Glomerular endothelial cell (primary cell): ENCODE data around the gene PTBP2. TPM values are rescaled to one million over a fixed set of nuclear protein-coding genes. Genes with fewer than 3 reads are reported as not detected.
A peak's percentile ranks its signal among the peaks of the same experiment; 100 is the strongest.
"Not testable (repeated sequence)": the region's sequence is repeated elsewhere in the genome, so short reads cannot be mapped to it uniquely, and the experiment has no call there.

Experiments used
- DNase-seq: peaks from one replicate; pipeline ENCODE4 v3.0.0-alpha.2; 2011; ENCODE audit warnings: low read depth, low spot score; ENCODE audit errors: extremely low read depth
- total RNA-seq: library from RNA; depleted of rRNA; stranded (reverse); fragments of >200 nt; gene quantifications from 2 replicates; pipeline ENCODE4 v1.2.3, GENCODE V29; 2015

Gene PTBP2
- total RNA-seq, 1 donor from 2014 or later: 12.5 TPM

DNA sequence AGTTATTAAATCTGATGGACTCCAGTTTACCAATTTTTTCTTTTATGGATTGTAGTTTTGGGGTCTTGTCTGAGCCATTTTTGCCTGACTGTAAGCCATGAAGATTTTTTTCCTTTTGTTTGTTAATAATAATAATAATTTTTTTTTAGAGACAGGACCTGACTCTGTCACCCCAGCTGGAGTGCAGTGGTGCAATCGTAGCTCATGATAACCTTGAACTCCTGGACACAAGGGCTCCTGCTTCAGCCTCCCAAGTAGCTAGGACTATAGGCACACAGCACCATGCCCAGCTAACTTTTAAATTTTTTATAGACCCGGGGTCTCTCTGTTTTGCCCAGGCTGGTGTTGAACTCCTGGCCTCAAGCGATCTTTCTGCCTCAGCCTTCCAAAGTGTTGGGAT lies 6.3 kb downstream of the PTBP2 start:
- DNase-seq: no peak

DNA sequence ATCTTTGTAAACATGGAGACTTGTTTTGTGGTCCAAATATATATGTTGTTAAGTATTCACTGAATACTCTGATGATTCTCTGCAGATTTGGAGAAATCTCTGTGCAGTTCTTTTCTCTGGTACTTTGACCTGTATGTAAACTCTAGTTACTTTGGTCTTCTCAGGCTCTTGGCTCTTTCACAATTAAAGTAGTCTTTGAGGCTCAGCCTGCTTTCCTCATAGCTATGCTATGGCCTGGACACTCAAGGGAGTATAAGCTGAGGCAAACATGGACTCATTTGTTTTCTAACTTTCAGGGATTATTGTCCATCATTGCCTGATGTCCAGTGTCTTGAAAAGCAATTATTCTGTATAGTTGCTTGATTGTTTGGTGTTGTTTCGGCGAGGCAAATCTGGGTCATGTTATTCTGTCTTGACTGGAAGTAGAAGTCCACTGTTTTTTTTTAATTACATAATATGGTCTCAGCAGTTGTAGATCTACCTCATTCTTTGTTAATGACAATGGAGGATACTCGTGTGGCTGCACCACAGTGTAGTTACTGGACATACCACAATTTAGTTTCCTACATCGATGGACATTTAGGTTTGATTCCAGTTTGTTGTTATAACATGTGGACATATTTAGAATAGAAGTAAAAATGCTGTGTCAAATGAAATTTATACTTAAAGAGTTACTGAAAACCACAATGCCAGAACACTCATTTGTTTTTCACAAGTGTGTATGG lies 9.2 kb downstream of the PTBP2 start:
- no peak for DNase-seq

- DNase-seq: no peak
These were observed 19.8 kb downstream of the PTBP2 start for GRCh38 chr1:96741335-96741734.

- DNase-seq: no peak
These were observed 25.1 kb downstream of the PTBP2 start for GRCh38 chr1:96746440-96747420.

- DNase-seq: no peak
These were observed 26.0 kb downstream of the PTBP2 start for GRCh38 chr1:96747565-96747964.

DNA sequence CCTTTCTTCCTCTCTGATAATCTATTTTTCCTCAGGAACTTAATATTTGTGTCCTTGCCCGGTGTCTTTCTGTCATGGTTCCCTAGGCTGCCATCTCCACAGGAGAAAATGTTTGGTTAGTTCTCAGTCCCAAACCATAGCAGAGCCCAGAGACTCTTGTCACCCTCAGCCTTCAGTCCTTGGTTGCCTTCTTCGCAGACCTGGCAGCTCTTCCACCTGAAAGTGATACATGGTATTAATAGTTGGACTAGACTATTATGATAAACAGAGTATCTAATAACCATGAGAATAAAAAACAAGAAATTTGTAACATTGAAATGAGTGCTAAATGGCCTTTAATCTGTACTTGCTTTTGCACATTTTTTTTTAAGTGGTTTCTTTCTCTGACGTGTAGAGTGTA lies 26.5 kb downstream of the PTBP2 start:
- no peak for DNase-seq

DNA sequence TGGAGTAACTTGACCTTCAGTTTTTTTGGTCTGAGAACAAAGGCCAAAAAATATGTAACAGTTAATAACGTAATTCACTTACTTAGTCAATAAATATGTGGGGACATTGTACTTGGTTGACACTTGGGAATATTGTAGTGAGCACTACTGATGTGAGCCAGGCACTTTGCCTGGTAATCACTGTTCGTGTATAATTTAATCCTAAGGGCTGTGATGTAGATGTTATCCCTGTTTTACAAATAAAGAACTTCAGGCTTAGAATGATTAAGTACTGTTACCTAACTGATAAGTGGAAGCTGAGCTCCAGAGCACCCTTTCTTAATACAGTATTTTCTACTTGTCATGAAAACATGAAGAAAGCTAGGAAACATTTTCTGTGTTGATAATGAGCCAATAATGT lies 28.0 kb downstream of the PTBP2 start:
- no peak for DNase-seq

- no peak for DNase-seq
These were observed 30.8 kb downstream of the PTBP2 start for GRCh38 chr1:96752394-96752793.

- DNase-seq: no peak
These were observed 35.2 kb downstream of the PTBP2 start for GRCh38 chr1:96756789-96757188.

GRCh38 chr1:96762586-96762985 lies 41.0 kb downstream of the PTBP2 start:
- DNase-seq: not testable (repeated sequence)

DNA sequence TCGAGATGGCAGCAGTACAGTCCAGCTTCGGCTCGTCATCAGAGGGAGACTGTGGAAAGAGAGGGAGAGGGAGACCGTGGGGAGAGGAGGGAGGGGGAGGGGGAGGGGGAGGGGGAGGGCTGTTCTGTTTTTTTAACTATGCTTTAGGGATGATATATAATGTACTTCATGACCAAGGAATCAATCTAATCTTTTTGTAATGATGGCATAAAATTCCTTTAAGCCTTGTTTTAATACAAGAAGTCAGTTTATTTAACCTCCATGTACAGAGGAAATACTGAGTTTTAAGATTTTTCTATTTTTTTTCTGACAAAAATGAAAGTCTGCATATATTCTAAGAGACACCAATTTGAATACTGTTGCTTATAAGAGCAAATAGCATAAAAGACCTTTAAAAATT lies 41.9 kb downstream of the PTBP2 start:
- DNase-seq: no peak

DNA sequence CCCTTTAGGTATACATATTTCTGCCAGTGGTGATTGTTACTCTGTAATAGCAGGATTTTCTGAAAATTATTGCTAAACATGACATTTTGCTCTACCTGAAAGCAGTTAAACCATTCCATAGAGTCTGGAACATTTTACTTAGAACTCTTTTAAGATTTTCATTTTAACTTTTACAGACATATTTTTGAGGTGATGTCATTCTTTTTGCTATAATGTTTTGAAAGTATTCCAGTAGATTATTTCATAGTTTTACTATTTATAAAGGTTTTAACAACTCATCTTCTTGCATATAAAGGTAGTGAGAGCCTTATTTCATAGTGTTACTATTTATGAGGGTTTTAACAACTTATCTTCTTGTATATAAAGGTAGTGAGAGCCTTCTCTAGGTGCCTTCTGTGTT lies 42.9 kb downstream of the PTBP2 start:
- DNase-seq: no peak

DNA sequence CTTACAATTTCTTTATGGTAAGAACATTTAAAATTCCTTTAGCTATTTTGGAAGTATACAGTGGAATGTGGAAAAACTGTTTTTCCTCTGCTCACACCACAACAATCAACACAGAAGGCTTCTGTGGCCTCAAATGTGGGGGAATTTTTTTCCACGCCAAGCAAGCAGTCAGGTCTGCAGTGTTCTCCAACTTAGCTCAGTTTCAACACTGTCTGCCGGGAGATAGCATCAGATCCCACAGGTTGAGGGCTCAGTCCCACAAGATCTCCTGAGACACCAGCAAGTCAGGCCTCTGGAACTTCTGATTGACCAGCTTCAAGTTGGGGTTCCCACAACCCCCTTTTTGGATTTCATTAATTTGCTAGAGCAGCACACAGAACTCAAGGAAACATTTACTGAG lies 50.3 kb downstream of the PTBP2 start:
- DNase-seq: no peak

- no peak for DNase-seq
These were observed 50.8 kb downstream of the PTBP2 start for GRCh38 chr1:96772349-96772748.

DNA sequence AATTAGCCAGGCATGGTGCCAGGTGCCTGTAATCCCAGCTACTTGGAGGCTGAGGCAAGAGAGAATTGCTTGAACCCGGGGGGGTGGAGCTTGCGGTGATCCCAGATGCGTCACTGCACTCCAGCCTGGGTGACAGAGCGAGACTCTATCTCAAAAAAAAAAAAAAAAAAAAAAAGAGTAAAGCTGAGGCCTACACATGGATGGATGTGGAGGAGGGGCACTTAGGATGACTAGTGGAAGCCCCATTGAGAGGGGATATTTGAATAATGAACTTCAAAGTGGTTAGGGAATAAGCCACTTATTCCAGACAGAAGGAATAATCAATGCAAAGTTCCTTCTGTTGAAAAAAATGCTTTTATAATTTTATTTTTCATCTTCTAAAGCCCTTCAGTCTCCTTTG lies 51.4 kb downstream of the PTBP2 start:
- DNase-seq: no peak

DNA sequence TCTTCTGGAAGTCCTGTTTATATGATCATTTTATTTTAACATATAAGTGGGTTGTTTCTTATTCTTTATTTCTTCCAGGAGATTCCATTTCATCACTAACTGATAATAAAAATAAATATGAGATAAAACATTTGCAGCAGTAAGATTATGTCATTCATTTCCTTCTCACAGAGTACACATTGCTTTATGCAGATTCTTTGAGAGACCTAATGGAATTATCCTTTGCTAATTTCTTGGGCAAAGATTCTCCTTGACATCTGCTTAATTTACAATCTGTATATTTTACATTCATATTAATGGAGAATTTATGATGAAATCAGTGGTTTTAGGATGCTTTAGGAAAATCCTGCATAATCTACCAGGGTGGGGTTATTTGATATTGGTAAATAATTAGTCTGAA lies 60.6 kb downstream of the PTBP2 start:
- DNase-seq: no peak

DNA sequence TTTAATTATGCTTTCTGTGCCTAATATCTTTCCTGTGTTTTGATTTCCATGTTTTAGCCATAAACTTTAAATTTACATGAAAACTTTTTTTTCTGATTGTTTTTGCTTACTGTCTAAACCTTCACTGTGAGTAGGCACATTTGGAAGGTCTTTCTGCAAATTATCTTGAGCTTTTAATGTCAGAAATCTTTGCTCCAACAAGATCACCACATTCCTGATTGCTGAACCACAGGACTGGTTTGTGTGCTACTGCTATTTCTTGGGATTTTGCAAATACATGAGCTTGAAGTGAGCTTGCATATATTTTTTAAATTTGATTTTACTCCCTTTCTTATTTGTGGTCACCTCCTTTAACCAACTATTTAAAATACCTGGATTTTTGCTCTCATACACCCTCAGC lies 61.3 kb downstream of the PTBP2 start:
- no peak for DNase-seq

- no peak for DNase-seq
These were observed 69.0 kb downstream of the PTBP2 start for GRCh38 chr1:96790599-96790998.

GRCh38 chr1:96792220-96792619 lies 70.6 kb downstream of the PTBP2 start:
- no peak for DNase-seq

DNA sequence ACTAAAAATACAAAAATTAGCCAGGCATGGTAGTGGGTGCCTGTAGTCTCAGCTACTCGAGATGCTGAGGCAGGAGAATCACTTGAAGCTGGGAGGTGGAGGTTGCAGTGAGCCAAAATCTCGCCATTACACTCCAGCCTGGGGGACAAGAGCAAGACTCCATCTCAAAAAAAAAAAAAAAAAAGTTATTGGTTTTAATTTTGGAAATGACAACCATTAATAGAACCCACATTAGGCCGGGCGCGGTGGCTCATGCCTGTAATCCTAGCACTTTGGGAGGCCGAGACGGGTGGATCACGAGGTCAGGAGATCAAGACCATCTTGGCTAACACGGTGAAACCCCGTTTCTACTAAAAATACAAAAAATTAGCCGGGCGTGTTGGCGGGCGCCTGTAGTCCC lies 80.1 kb downstream of the PTBP2 start:
- not testable (repeated sequence) for DNase-seq

DNA sequence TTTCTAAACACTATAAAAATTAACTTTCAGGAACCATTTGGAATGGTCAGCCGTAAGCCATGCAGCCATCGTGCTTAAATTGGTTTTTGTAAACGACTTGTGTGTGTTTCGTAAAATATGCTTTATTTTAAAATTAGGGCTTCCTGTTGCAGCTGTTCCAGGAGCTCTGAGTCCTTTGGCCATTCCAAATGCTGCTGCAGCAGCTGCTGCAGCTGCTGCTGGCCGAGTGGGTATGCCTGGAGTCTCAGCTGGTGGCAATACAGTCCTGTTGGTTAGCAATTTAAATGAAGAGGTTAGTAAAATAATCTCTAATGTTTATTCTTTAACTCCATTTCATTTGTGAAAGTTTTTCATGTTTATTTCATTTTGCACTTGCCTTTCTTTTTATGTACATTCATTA lies 83.1 kb downstream of the PTBP2 start:
- DNase-seq: no peak

- DNase-seq: peak; percentile 5
These were observed 86.6 kb downstream of the PTBP2 start for GRCh38 chr1:96808191-96808590.
